Activated CD4-positive, alpha-beta T cell treated with anti-CD3 and anti-CD28 coated beads for 36 hours (primary cell): ENCODE measurements around the gene OTOGL. TPM values are rescaled to one million over a fixed set of nuclear protein-coding genes. Genes with fewer than 3 reads are reported as not detected.

Source experiments
- ATAC-seq: fragments of 200-7000 bp; cut with Tn5 transposase; one replicate; pipeline ENCODE4 v1.10.0; 2021; ENCODE audit warnings: mild to moderate bottlenecking, moderate library complexity
- CTCF ChIA-PET: fragments of 350-600 bp; sonication (Branson Sonifier 250); formaldehyde crosslinking; loops from one replicate; lab custom pipeline; 2021; ENCODE audit warnings: antibody characterized with exemption; lab: Charles Lee
- POLR2A ChIA-PET: fragments of 350-600 bp; sonication (Branson Sonifier 250); formaldehyde crosslinking; loops from one replicate; lab custom pipeline; 2021; ENCODE audit warnings: antibody characterized with exemption, inconsistent platforms; lab: Charles Lee
- DNase-seq: peaks from one replicate; pipeline ENCODE4 v3.0.0-alpha.2; 2020
- H3K27ac Mint-ChIP-seq: one replicate; pipeline ENCODE4 v1.8.0; 2021; ENCODE audit warnings: mixed read lengths
- H3K27me3 Mint-ChIP-seq: one replicate; pipeline ENCODE4 v1.8.0; 2021; ENCODE audit warnings: mixed read lengths
- H3K36me3 Mint-ChIP-seq: one replicate; pipeline ENCODE4 v1.8.0; 2021; ENCODE audit warnings: low read depth, mixed read lengths
- H3K4me1 Mint-ChIP-seq: one replicate; pipeline ENCODE4 v1.8.0; 2021; ENCODE audit warnings: mixed read lengths
- H3K4me3 Mint-ChIP-seq: one replicate; pipeline ENCODE4 v1.8.0; 2021; ENCODE audit warnings: mild to moderate bottlenecking, moderate library complexity, mixed read lengths
- H3K9me3 Mint-ChIP-seq: one replicate; pipeline ENCODE4 v1.8.0; 2021; ENCODE audit warnings: low read depth, mixed read lengths
- intact Hi-C, 2 experiments: fragments of 100-400 bp; cut with DNase I in 1 of 2; cut with micrococcal nuclease in 1 of 2; formaldehyde crosslinking; loops; one replicate each; pipeline versions ENCODE4 v1.14.2 to v1.15.1; 2022 to 2024; cut with DNase I, micrococcal nuclease
- total RNA-seq, 2 experiments: library from RNA; stranded (reverse); gene quantifications; one replicate each; pipeline ENCODE4 v1.2.3, GENCODE V29; 2021

The OTOGL gene
- total RNA-seq, 2 experiments from 2014 or later: not detected

DNA sequence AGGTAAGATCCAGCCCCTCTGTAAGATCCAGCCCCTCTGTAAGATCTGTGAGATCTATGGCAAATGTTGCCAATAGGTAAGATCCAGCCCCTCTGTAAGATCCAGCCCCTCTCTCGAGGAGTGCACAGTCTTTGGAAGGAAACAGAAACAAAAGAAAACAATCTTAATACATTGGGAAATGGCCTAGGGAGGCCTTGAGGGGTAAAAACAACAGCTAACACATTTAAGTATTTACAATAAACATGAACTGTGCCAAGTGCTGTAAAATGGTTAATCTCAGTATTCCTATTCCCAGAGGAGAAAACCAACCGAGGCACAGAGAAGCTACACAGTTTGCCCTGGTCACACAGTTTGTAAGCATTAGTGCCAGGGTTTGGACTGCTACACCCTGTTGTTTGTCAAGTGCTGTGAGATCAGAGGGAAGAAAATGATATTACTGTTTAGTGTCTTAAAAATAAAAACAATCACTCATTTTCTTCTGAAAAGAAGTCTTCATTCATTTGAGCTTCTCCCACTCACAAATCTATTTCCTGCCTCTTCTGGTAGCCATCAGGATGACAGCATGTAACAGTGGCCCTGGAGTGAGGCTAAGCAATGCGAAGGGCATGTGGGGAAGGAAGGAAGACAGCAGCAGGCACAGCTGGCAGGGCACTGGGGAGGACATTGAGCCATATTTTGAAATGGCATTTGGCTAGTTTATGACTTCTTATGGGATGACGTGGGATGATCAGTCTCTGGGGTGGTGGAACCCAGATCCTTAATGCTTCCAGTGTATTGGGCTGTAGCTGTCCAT, 226.0 kb downstream of the OTOGL start:
- Mint-ChIP-seq H3K9me3 (no peaks in the 10 kb centered on the region), H3K27ac (no peak overlapping the region), H3K4me1 (no peaks in the 10 kb centered on the region), H3K4me3 (no peak overlapping the region), H3K36me3 (no peaks in the 10 kb centered on the region), H3K27me3 (no peaks in the 10 kb centered on the region)
- POLR2A ChIA-PET: no interaction called here
- intact Hi-C loops: no loop called here
- CTCF ChIA-PET: interaction anchor here (0.9 kb wide), 1 partner anchor 55 kb away, joined by 4 read pairs; no protein-coding TSS in a partner anchor
- no peak for DNase-seq
- no peak for ATAC-seq

DNA sequence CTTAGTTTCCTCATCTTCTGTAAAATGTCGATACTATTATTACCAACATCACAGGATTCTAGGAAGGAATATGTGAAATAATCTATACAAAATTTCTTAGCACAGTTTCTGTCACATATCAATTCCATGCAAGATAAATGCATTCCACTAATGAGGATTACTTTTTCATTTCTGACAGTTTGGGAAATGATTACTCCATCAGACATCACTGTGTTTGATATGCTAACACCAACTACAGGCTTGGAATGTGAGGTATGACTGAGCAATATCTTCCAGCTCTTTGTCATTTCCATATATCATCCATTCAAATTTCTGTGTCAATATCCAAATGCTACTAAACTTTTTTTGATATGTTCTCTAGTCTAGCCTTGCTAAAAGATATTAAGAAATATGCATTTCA, 233.5 kb downstream of the OTOGL start:
- Mint-ChIP-seq H3K4me1 (no peaks in the 10 kb centered on the region), H3K36me3 (no peaks in the 10 kb centered on the region), H3K9me3 (no peaks in the 10 kb centered on the region), H3K4me3 (no peak overlapping the region), H3K27ac (no peak overlapping the region), H3K27me3 (no peaks in the 10 kb centered on the region)
- ChIA-PET POLR2A (no interaction called here), CTCF (no interaction called here)
- no peak for DNase-seq
- ATAC-seq: no peak
- intact Hi-C loops: no loop called here

DNA sequence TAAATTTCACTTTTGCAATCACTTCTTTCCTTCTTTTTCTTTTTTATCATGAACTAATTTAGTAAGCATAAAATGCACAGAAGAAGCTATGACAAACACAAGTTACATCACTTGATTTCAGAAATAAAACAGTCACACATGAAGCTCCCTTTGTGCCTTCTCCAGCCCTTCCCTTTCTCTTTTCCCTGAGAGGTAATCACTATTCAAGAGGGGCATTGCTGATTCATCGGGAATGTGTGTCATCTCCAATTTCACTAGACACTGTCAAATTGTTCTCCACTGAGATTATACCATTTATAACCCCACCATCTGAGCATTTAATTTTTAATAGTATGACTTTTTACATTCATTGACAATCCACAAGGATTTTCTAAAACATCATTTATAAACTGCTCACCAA, 253.1 kb downstream of the OTOGL start:
- H3K4me1 Mint-ChIP-seq: no peaks in the 10 kb centered on the region
- H3K4me3 Mint-ChIP-seq: no peak overlapping the region
- ATAC-seq: no peak
- ChIA-PET CTCF (no interaction called here), POLR2A (no interaction called here)
- H3K27ac Mint-ChIP-seq: no peak overlapping the region
- H3K27me3 Mint-ChIP-seq: no peaks in the 10 kb centered on the region
- peaks cover 8% of the 10 kb centered on the region for H3K9me3 Mint-ChIP-seq
- H3K36me3 Mint-ChIP-seq: no peaks in the 10 kb centered on the region
- intact Hi-C loops: no loop called here
- no peak for DNase-seq

DNA sequence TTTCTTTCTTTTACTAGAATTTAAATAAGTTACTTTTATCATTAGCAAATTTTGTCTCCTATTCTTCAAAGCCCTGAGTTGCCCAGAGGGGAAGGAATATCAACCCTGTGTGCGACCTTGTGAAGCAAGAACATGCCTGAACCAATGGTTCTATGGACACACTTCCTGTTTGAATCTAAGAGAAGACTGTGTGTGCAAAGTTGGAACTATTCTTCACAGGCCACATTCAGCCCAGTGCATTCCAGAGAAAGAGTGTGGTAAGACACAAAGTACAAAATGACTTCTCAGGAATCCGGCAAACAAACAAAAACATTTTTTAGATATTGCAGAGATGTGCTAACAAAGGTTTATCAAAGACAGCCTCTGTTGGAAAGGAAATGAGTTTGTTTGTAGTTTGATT, 253.9 kb downstream of the OTOGL start:
- ChIA-PET POLR2A (no interaction called here), CTCF (interaction anchor here (0.6 kb wide), 1 partner anchor 48 kb away, joined by 3 read pairs; no protein-coding TSS in a partner anchor)

DNA sequence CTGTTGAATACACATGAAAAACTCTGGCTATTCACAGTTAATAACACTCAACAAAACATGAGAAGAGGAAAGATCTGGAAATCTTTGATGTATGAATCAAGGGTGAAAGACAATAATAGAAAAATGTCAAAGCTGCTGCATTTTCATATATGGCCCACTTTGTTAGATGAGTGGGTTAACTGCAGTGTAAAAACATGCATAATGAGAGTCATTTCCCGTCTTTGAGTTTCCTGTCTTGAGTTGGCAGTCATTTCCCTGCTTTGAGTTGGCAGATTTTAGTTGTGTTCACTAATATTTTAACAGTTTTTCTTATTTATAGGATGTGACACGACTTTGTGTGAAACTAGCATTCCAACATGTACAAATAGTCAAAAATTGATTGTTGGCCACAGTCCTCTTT, 256.8 kb downstream of the OTOGL start:
- no peak overlapping the region for H3K27ac Mint-ChIP-seq
- no peak overlapping the region for H3K4me3 Mint-ChIP-seq
- ATAC-seq (no peak), DNase-seq (no peak)
- no peaks in the 10 kb centered on the region for H3K36me3 Mint-ChIP-seq
- POLR2A ChIA-PET: no interaction called here
- intact Hi-C loops: no loop called here
- H3K27me3 Mint-ChIP-seq: no peaks in the 10 kb centered on the region
- H3K4me1 Mint-ChIP-seq: no peaks in the 10 kb centered on the region
- CTCF ChIA-PET: no interaction called here
- peaks cover 2% of the 10 kb centered on the region for H3K9me3 Mint-ChIP-seq

More for the DNA sequence above, 253.9 kb downstream of the OTOGL start:
- intact Hi-C loops: no loop called here
- no peaks in the 10 kb centered on the region for H3K27me3 Mint-ChIP-seq
- H3K36me3 Mint-ChIP-seq: no peaks in the 10 kb centered on the region
- no peak for ATAC-seq
- no peak overlapping the region for H3K27ac Mint-ChIP-seq
- no peak overlapping the region for H3K4me3 Mint-ChIP-seq
- DNase-seq: no peak
- H3K4me1 Mint-ChIP-seq: no peaks in the 10 kb centered on the region
- peaks cover 8% of the 10 kb centered on the region for H3K9me3 Mint-ChIP-seq

DNA sequence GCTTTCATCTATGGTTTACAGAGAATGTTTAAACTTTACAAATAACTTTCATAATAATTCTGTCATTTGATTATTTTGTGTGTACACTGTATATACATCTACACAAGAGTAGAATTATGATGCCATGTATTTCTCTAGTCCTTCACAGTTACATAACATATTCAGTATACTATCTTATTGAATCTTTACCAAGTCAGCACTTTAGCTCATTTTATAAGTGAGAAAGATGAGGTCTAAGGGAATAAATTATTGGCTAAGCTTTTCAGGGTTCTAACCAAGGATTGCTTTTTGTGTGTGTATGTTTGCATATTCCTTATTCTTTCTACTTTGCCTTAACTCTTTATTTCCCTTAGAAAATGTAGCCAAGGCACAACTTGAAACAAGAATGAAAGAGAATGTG, 260.4 kb downstream of the OTOGL start:
- Mint-ChIP-seq H3K4me1 (no peaks in the 10 kb centered on the region), H3K4me3 (no peak overlapping the region), H3K9me3 (peaks cover 7% of the 10 kb centered on the region), H3K27me3 (peaks cover 3% of the 10 kb centered on the region), H3K27ac (no peak overlapping the region), H3K36me3 (no peaks in the 10 kb centered on the region)
- ChIA-PET CTCF (no interaction called here), POLR2A (no interaction called here)
- DNase-seq (no peak), ATAC-seq (no peak)
- intact Hi-C loops: no loop called here

DNA sequence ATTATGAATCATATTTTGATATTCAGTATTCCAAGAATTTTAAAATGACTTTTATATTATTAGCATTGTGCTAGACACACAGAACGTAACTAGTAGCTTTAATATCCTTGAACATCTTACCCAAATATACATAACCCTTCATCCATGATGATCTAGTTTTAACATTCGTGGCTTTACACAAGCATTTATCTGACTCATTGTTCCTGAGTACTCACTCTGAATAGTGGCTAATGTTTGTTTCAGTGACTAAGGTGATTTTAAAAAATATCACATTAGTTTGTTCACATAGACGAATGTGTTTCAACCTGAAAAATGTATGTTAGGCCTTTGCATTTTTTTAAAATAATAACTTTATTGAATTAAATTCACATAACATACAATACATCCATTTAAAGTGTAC, 264.7 kb downstream of the OTOGL start:
- no peak for DNase-seq
- no peak for ATAC-seq
- no peaks in the 10 kb centered on the region for H3K4me1 Mint-ChIP-seq
- H3K36me3 Mint-ChIP-seq: no peaks in the 10 kb centered on the region
- peaks cover 3% of the 10 kb centered on the region for H3K27me3 Mint-ChIP-seq
- intact Hi-C loops: no loop called here
- H3K9me3 Mint-ChIP-seq: peaks cover 7% of the 10 kb centered on the region
- POLR2A ChIA-PET: no interaction called here
- CTCF ChIA-PET: no interaction called here
- no peak overlapping the region for H3K27ac Mint-ChIP-seq
- H3K4me3 Mint-ChIP-seq: no peak overlapping the region

DNA sequence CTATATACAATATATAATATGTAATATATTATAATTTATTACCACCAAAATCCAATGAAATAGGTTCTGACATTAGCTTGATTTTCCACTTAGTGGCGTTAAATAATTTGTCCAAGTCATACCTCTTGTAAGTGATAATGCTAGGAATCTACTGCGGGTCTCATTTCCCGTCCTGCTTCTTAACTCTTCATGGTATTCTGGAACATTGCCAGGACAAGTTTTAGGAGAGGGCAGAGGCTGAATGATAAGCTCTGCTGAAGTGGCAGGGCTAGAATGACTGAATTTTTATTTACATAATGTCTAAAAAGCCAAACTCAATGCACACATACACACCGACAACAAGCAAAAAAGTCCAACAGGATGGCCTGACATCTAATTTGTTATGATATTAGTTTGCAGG, 274.3 kb downstream of the OTOGL start:
- no peaks in the 10 kb centered on the region for H3K36me3 Mint-ChIP-seq
- intact Hi-C loops: no loop called here
- H3K27ac Mint-ChIP-seq: no peak overlapping the region
- ATAC-seq (no peak), DNase-seq (no peak)
- H3K4me1 Mint-ChIP-seq: no peaks in the 10 kb centered on the region
- ChIA-PET CTCF (interaction anchor here (1.3 kb wide), 1 partner anchor 18 kb away, joined by 4 read pairs; no protein-coding TSS in a partner anchor), POLR2A (no interaction called here)
- no peaks in the 10 kb centered on the region for H3K27me3 Mint-ChIP-seq
- H3K9me3 Mint-ChIP-seq: no peaks in the 10 kb centered on the region
- no peak overlapping the region for H3K4me3 Mint-ChIP-seq

DNA sequence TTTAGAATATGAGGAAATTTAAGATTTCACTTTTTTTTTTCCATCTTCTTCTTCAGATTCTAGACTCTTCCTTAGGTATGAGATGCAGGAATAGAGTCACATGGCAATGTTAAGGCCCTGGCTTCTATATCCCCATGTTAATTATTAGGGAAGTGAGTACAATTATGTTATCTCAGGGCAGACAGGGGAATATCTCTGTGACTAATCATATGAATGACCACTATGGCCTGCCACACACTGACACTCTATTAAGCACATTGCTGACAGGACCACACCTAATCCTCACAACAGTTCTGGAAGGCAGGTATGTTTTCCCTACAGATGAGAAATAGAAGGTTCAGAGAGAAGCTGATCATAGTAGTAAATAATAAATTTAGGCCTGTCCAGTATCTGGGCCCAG, 275.3 kb downstream of the OTOGL start:
- ChIA-PET POLR2A (no interaction called here), CTCF (no interaction called here)
- H3K4me1 Mint-ChIP-seq: no peaks in the 10 kb centered on the region
- H3K27ac Mint-ChIP-seq: no peak overlapping the region
- intact Hi-C loops: no loop called here
- H3K9me3 Mint-ChIP-seq: no peaks in the 10 kb centered on the region
- no peak for DNase-seq
- H3K36me3 Mint-ChIP-seq: no peaks in the 10 kb centered on the region
- no peaks in the 10 kb centered on the region for H3K27me3 Mint-ChIP-seq
- no peak overlapping the region for H3K4me3 Mint-ChIP-seq
- no peak for ATAC-seq

DNA sequence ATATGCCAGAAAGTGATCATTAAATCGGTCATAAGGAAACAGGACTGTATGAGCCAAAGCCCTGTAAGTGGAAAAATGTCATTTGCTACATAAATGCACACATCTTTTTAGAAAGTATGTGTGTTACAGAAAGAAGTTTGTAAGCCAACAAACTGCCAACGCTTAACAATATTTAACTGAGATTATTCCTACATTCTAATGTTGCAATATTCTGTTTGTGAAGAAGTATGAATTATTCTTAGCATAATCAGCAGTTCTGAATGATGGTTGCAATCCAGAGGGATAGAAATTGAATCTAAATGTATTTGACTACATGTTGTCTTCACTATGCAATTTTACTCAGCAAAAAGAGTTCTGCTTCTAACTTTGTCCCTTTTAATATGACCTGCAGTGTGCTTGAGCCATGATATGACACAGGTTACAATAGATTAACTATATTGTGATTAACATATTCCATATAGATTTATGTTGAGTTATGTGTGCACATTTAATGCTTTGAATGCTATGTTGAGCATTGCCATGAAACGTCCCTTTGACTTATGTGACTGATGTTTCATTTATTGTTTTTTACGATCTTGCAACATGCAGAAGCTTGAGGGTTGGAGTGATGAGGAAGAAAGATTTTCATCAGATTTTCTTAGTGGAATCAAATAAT, 277.9 kb downstream of the OTOGL start:
- Mint-ChIP-seq H3K27me3 (no peaks in the 10 kb centered on the region), H3K4me1 (no peaks in the 10 kb centered on the region), H3K9me3 (peaks cover 4% of the 10 kb centered on the region), H3K27ac (no peak overlapping the region), H3K36me3 (no peaks in the 10 kb centered on the region), H3K4me3 (no peak overlapping the region)
- no peak for DNase-seq
- ATAC-seq: no peak
- ChIA-PET CTCF (no interaction called here), POLR2A (no interaction called here)
- intact Hi-C loops: no loop called here

DNA sequence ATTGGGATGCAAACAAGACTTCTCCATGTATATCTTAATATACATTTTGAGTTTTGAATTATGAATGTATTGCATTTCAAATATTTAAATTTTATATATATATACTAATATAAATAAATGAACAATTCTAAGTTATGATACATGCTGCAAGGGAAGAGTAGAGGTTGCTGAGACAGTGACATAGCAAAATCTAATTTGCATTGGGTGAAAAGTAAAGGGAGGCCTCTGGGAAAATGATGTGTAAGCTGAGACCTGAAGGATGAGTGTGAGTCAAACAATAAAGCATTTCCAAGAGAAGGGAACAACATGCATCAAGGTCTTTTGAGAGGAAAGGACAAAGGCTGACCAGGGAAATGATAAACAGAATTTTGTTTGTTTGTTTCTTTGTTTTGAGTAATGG, 281.8 kb downstream of the OTOGL start:
- Mint-ChIP-seq H3K9me3 (peaks cover 4% of the 10 kb centered on the region), H3K27me3 (no peaks in the 10 kb centered on the region), H3K4me1 (no peaks in the 10 kb centered on the region), H3K36me3 (no peaks in the 10 kb centered on the region), H3K27ac (no peak overlapping the region), H3K4me3 (no peak overlapping the region)
- no peak for ATAC-seq
- CTCF ChIA-PET: no interaction called here
- POLR2A ChIA-PET: no interaction called here
- DNase-seq: no peak
- intact Hi-C loops: no loop called here

DNA sequence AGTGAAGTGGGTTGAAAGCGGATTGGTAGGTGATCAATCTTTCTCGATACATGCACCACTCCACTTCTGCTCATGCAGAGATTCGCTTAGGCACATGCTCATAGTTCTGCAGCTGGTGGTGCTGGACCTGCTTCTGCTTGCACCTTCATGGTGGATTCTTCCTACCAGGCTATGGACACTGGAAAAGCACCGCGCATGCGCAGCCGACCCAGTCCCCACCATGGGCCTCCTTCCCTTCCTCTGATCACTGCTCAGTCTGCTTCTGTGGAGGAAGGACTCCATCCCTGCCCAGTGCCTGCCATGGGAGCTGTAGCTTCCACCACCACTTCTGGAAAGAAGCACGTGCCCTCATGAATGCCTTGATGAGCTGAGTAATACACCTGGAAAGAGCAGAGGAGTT, 282.9 kb downstream of the OTOGL start:
- no peak for ATAC-seq
- CTCF ChIA-PET: no interaction called here
- H3K36me3 Mint-ChIP-seq: no peaks in the 10 kb centered on the region
- DNase-seq: no peak
- H3K27ac Mint-ChIP-seq: no peak overlapping the region
- H3K9me3 Mint-ChIP-seq: peaks cover 7% of the 10 kb centered on the region
- no peak overlapping the region for H3K4me3 Mint-ChIP-seq
- H3K27me3 Mint-ChIP-seq: no peaks in the 10 kb centered on the region
- intact Hi-C loops: no loop called here
- POLR2A ChIA-PET: no interaction called here
- no peaks in the 10 kb centered on the region for H3K4me1 Mint-ChIP-seq
